DLD1 (cell line): Measurements from ENCODE around the gene PBX4.

Source experiments
- in situ Hi-C: cut with HindIII; loops from 2 replicates; pipeline ENCODE4 v1.10.0; 2017; ENCODE audit warnings: low sequenced_read_pairs

PBX4 gene

DNA sequence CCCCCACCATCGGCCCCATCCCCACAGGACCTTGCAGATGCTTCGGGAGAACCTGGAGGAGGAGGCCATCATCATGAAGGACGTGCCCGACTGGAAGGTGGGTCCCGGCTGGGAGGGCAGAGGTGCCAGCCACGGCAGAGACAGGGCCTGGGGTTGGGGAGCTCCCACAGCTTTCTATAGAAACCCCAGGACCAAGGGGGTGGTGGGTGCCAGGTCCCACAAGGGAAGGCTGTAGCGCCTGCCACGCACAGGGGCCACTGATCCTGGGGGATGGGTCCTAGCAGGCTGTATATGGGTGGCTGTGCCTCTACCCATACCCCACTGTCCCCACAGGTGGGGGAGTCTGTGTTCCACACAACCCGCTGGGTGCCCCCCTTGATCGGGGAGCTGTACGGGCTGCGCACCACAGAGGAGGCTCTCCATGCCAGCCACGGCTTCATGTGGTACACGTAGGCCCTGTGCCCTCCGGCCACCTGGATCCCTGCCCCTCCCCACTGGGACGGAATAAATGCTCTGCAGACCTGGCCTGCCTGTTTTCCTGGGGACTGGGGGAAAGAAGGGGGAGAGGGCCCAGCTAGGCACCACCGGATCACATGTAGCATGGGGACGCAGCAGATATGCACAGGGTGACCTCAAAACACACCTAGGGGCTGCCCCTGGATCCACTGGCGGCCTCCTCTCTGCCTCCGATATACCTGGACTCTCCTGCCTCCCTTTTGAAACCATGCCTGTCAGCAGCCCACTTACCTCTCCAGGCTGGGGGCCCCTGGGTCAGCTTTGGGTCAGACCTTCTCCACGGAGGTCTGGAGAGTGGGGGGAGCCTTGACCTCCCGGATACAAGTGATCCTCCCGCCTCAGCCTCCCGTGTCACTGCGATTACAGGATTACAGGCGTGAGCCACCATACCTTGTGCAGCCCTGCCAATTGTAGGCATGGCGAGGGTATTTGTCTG is 90.5 kb downstream of the PBX4 start:
- in situ Hi-C loops = no loop called here

DNA sequence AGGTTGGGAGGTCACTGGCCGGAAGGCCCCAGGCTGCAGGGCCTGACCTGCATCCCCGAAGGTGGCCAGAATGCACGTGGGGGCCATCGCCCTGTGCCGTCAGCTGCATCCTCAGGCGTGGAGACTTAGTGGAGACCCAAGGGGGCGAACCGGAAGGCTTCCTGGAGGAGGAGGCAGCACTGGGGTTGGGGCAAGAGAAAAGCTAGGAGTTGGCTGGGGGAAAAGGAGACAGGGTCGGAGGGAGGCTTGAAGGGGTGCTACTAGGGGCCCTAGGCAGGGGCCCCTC is 91.2 kb downstream of the PBX4 start:
- in situ Hi-C loops = no loop called here

DNA sequence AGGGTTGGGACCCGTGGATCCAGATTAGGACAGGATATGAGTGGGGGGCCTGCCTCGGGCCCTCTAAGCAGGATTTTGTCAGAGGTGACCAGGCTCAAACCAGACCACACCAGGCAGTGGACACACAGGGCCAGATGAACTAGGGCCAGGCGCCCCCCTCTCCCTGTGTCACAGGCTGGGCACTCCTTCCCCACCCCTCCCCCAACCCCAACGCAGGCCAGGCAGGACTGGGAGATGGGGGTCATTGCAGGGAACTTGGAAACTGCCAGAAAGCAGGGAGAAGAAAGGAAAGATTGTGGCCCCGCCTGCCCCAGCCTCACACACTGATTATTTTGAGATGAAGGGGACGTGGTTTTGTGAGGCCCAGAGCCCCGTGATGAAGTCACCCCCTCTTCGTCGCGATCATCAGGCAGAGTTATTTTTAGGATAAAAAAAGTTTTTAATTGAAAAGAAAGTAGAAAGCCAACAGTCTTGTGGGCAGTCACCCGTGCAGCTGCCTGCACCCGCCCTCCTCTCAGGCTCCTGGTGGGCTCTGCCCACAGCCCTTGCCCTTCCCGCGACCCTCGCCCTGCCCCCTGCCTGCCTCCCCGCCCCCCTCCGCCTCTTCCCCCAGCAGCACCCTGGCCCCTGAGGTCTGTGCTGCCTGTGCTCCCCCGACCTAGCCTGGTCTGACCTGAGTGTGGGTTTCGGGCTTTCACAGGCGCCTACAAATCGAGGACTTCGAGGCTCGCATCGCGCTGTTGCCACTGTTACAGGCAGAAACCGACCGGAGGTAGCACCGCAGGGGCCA is 91.7 kb downstream of the PBX4 start:
- in situ Hi-C loops = no loop called here

DNA sequence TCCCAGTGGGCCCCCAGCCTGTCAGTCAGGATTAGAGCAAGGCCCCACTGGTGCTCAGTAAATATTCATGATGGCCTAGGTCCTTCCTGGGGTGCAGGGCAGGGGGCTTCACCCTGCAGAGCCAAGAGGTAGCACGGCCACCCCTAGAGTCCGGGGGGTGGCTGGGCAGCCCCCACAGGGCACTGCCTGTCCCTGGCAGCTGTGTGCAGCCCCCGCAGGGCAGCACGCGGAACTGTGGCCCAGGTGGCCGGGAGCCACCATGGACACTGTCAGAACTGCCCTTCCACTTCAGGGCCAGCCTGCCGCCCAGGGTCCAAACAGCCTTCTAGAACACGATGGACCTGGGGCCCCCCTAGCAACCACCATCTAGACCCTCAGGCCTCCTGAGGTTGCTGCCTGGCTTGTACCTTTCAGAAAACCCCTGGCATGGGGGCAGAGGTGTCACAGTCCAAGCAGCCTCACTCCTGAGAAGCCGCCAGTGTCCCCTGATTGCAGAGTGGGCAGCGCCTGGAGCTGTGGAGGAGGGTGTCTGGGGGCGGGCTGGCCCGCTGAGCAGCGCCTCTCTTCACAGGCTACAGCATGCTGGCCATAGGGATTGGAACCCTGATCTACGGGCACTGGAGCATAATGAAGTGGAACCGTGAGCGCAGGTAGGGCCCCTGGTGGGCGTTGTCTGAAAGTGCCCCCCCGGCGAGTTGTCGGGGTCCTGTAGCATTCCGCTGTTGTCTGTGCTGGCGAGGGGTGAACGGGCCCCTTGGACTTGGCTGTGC is 92.7 kb downstream of the PBX4 start:
- in situ Hi-C loops = no loop called here

DNA sequence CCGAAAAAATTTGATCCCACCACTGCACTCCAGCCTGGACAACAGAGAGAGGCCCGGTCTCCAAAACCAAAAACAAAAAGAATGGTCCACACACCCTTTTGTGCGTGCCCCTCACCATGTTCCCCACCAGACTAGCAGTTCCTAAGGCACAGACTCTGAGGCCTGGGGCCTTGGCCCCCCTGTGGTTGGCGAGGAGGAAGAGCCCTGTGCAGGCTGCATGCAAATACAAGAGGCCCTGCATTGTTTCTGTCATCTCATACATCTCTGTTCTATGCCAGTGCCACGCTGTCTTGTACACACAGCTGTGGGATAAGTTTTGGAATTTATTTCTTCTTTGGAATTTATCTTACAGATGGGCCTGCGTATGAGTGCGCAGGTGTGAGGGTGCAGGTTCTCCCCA is 94.4 kb downstream of the PBX4 start:
- in situ Hi-C loops = no loop called here

DNA sequence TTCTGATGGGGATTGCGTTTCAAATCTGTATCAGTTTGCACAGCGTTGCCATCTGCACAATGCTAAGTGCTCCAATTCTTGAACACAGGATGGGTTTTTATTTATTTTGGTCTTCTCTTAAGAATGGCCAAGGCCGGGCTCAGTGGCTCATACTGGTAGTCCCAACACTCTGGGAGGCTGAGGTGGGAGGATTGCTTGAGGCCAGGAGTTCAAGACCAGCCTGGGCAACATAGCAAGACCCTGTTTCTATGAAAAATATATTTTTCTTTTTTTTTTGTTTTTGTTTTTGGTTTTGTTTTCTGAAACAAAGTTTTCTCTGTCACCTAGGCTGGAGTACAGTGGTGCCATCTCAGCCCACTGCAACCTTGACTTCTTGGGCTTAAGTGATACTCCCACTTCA is 95.3 kb downstream of the PBX4 start:
- in situ Hi-C loops = no loop called here

DNA sequence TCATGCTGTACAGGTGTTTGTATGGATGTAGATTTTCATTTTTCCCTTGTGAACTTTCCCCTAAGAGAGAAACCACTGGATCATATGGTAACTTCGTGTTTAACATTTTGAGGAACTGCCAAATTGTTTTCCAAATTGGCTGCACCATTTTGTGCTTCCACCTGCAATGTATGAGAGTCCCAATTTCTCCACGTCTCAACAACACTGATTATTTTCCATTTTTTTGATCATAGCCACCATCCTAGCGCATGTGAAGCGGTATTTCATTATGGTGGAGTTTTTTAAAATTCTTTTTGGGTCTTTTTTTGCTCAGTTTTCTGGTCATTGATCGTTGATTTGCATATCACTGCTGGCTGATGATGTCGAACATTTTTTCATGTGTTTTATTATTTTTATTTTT is 97.5 kb downstream of the PBX4 start:
- in situ Hi-C loops = no loop called here

DNA sequence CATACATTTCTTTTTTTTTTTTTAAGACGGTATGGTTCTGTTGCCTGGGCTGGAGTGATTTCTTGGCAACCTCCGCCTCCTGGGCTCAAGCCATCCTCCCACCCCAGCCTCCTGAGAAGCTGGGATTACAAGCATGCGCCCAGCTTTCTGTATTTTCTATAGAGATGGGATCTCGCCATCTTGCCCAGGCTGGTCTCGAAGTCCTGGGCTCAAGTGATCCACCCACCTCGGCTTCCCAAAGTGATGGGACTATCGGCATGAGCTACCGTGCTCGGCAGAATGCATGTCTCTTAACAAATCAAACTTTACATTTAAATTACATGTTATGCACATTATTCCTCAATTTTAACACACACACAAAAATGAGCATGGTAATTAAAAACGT is 101.3 kb downstream of the PBX4 start:
- in situ Hi-C loops = no loop called here

DNA sequence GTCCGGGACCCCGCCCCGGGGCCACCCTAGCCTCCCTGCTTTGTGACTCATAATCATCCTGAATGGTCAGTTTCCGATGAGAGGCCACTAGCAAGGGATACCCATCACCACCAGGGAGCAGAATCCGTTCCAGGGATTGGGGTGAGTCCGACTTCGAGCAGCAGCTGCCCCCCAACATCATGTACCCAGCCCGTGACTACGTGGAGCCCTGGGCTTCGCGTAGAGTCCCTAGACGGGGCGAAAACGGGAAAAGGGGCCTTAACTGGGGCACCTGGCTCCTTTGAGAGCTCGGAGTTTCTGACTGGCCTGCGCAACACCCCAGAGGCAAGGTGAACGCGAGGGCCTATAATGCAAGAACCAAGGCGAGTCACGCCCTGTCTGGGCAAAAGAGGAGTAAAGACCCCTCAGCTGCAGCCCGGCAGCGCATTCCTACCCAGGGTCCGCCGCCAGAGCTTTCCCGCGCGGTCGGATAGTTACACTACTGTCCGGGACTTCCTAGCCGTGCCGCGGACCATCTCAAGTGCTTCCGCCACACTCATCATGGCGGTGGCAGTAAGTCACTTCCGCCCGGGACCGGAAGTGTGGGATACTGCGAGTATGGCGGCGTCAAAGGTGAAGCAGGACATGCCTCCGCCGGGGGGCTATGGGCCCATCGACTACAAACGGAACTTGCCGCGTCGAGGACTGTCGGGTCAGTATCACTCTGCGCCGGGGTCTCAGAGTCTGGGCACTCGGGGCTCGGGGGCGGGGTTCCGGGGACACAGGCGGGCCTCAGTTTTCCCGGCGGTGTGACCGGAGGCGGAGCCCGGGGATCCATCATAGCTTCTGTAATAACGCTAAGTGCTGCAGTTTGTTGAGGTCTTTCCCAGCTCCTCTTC is 102.6 kb downstream of the PBX4 start, which contains the start of gene NDUFA13:
NDUFA13 (plus strand) TSS at position 584 of the 878 bp plus-strand sequence; CDS start at position 598, 14 bp downstream.
- in situ Hi-C loops = no loop called here

DNA sequence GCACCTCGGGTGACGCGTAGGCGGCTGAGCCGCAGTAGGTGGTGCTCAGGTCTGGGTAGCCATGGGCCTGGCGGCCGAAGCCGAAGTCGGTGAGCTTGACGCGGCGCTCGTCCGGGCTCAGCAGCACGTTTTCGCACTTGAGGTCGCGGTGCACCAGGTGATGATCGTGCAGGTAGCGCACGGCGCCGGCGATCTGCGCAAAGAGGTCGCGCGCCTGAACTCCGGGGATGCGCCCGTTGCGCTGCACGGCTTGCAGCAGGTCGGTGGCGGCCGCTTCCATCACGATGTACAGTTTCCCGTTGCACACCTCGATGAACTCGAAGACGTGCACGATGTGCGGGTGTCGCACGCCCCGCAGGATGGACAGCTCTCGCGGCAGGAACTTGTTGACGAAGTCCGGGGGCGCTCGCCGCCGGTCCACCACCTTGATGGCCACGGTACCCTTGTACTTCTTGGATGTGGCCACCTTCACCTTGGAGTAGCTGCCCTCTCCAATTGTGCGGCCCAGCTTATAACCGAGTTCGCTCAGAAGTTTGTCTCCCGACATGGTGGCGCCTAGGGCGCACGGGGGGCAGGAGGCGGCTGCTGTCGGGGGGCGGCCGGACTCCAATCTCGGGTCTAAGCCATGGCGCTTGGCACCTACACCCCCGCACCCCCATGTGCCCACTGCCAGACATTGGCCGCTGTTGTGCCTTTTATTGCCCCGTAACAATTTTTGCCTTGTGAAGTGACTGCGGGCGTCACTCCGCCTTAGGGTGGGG is 103.4 kb downstream of the PBX4 start, which contains the start of gene TSSK6:
TSSK6 (minus strand) TSS at position 668 of the 761 bp plus-strand sequence; CDS start at position 547, 121 bp downstream.
- in situ Hi-C loops = no loop called here

DNA sequence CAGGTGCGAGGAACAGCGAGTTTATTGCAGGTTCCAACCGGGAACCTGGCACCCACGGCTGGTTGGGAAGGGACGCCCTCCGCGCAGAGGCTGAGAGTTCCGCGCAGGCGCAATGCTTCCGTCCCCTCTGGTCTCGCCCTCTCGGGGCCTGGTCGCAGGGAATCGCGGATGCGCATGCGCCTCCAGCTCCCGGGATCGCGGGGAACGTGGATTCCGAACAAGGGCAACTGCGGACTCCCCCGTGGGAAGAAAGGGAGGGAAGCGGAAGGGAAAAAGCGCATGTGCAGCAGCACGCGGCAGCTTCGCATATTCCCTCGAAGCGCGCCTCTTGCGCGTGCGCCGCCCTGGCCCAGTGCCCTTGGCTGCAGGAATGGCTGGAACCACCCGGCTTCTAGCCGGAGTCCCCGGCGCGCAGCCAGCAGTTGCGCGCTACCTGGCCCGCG is 104.3 kb downstream of the PBX4 start:
- in situ Hi-C loops = no loop called here

DNA sequence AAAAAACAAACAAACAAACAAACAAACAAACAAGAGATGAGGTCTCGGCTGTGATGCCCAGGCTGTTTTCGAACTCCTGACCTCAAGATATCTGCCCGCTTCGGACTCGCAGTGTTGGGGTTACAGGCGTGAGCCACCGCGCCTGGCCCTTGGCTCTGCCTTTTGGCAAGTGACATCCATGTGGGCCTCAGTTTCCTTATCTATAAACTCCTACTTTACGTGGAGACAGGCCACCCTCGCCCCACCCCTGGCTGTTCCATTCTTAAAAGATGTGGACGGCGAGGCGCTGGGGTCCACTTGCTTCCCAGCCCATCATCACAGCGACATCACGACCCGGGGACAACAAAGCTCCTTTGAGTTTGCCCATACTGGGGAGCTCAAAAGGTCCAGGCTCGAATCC is 104.8 kb downstream of the PBX4 start:
- in situ Hi-C loops = no loop called here
